AG04449 (cell line): Measurements from ENCODE around the gene SUSD5.
"Not testable (repeated sequence)": the region's sequence is repeated elsewhere in the genome, so short reads cannot be mapped to it uniquely, and the experiment has no call there.

Source experiments
- CTCF ChIA-PET: fragments of 350-600 bp; formaldehyde crosslinking; extraction: SDS; loops from one replicate; lab custom pipeline; 2021; ENCODE audit warnings: antibody characterized with exemption; lab: Yijun Ruan, JAX
- POLR2A ChIA-PET: fragments of 400-600, 350-600 bp; formaldehyde crosslinking; extraction: SDS; loops from one replicate; lab custom pipeline; 2020; ENCODE audit warnings: antibody characterized with exemption, inconsistent platforms; lab: Yijun Ruan, JAX
- DNase-seq: peaks from one replicate; pipeline ENCODE4 v3.0.0-alpha.2; 2010; ENCODE audit warnings: low read depth, low spot score
- H3K4me3 ChIP-seq: 2 replicates; pipeline ENCODE4 v1.5.1; 2011; ENCODE audit warnings: low read depth, mild to moderate bottlenecking, control low read depth, low read length
- TF ChIP-seq, protein P1 (sequence below): IDR thresholded peaks from one replicate; pipeline ENCODE4 v1.5.1; 2011; ENCODE audit warnings: mild to moderate bottlenecking, moderate library complexity, low read length, control low read depth, inconsistent platforms; ENCODE audit not compliant: insufficient read depth; ENCODE audit errors: missing control alignments

The SUSD5 gene

DNA sequence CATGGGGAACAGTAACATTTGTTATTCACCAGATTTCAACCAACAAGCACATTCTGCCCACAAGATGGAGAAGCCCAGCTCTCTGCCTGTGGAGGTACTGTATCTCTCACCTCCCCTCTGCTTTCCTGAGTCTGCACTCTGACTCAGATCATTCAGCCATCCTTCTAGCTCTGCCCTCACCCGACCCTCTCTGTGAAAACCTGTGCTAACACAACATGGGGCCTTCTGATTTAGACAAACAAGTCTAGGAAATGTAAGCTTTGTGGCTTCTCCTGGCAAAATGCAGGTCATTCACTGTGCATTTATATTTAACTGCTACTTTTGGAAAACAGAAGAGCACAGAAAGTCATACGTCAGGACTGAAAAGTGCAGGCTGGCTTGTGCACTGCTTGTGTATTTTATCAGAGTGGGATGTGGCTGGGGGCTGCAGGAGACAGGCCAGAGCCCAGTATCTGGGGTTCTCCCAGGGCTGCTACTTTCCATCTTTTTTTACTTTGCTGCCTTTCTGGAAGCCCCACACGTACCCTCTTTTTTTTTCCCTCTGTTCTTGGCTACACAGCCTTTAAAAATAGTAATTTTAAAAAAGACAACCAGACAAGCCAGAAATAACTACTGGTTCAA is 50.8 kb downstream of the SUSD5 start:
- POLR2A ChIA-PET, result no interaction called here
- DNase-seq, result no peak
- TF ChIP-seq, protein P1, sequence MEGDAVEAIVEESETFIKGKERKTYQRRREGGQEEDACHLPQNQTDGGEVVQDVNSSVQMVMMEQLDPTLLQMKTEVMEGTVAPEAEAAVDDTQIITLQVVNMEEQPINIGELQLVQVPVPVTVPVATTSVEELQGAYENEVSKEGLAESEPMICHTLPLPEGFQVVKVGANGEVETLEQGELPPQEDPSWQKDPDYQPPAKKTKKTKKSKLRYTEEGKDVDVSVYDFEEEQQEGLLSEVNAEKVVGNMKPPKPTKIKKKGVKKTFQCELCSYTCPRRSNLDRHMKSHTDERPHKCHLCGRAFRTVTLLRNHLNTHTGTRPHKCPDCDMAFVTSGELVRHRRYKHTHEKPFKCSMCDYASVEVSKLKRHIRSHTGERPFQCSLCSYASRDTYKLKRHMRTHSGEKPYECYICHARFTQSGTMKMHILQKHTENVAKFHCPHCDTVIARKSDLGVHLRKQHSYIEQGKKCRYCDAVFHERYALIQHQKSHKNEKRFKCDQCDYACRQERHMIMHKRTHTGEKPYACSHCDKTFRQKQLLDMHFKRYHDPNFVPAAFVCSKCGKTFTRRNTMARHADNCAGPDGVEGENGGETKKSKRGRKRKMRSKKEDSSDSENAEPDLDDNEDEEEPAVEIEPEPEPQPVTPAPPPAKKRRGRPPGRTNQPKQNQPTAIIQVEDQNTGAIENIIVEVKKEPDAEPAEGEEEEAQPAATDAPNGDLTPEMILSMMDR, result no peak
- CTCF ChIA-PET, result interaction anchor here (1.7 kb wide), 1 partner anchor 205 kb away, joined by 7 read pairs; no protein-coding TSS in a partner anchor
- H3K4me3 ChIP-seq, result no peak overlapping the region

DNA sequence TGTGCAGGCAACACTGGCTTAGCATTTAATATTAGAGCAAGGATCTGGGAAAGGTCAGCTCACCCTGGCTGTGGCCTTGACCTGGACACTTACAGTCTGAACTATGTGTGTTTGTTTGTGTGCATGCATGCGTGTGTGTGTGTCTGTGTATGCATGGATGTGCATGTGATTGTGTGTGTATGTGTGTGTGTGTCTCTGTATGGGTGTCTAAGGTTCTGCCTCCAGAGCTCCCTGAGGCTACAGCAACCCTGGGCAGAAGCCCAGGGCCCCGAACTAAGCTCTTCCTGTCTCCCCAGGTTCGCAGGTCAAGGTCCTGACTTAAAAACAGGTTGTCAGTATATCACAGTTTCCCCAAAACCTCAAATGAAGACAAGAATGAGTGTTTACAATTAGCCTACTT is 51.3 kb downstream of the SUSD5 start:
- TF ChIP-seq, protein P1, result no peak
- H3K4me3 ChIP-seq, result no peak overlapping the region
- ChIA-PET CTCF (interaction anchor here (1.7 kb wide), 1 partner anchor 205 kb away, joined by 7 read pairs; no protein-coding TSS in a partner anchor), POLR2A (no interaction called here)
- DNase-seq, result no peak

DNA sequence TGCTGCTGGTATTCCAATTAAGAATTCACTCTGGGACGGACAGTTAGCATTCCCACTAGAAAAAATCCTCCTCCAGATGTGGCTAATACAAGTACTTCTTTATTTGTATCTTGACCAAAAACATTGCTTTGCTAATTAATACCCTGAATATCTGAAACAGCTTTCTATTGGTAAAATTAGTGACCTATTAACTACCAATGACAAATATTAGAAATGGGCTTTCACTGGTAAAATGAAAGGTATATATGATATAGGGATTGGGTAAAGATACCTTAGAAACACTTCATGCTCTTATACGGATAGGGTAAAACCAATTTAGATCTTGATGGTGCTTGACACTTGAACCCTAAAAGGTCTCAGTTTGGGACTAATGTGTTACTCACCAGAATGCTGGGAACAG is 52.5 kb downstream of the SUSD5 start:
- CTCF ChIA-PET, result interaction anchor here (1.7 kb wide), 1 partner anchor 207 kb away, joined by 7 read pairs; no protein-coding TSS in a partner anchor
- no peak overlapping the region for H3K4me3 ChIP-seq
- no peak for DNase-seq
- POLR2A ChIA-PET, result no interaction called here
- TF ChIP-seq, protein P1, result no peak

DNA sequence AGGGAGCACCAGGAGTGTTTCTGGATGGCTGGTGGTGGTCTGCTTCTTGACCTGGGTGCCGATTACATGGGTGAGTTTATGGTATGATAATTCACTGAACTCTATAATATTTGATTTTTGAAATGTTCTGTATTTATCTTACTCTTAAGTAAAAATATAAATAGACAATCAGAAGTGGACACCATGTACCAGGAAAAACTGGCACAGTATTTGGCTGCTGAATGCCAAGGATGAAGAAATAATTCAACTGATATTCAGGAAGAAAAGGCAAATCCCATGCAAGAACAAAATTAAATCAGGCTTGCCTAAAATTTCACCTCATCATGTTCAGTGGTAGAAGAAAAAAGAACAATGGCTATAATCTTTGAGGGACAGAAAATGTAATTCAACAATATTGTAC is 53.2 kb downstream of the SUSD5 start:
- ChIA-PET CTCF (no interaction called here), POLR2A (no interaction called here)
- H3K4me3 ChIP-seq, result no peak overlapping the region
- DNase-seq, result no peak
- TF ChIP-seq, protein P1, result no peak

DNA sequence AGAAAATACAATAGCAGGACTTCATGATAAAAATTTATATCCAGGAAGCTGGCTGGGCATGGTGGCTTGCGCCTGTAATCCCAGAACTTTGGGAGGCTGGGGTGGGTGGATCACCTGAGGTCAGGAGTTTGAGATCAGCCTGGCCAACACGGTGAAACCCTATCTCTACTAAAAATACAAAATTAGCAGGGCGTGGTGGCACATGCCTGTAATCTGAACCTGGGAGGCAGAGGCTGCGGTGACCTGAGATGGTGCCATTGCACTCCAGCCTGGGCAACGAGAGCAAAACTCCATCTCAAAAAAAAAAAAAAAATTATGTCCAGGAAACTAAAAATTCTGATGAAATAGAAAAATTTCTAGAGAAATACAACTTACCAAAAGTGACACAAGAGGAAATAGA is 56.0 kb downstream of the SUSD5 start:
- POLR2A ChIA-PET, DNase-seq: not testable (repeated sequence)

DNA sequence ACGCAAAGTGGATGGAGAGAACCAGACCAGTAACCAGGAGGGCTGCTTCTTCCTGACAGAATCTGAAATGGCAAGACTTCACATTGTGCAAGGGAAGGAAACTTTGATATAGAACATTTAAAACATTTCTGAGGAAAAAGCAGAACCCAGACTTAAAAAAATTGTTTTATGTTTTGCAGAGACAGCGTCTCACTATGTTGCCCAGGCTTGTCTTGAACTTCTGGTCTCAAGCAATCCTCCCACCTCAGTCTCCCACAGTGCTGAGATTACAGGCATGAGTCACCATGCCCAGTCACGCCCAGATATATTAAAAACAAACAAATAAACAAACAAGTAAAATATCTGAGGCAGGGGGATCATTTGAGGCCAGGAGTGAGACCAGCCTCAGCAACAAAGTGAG is 58.6 kb downstream of the SUSD5 start:
- no peak for DNase-seq
- TF ChIP-seq, protein P1, result no peak
- POLR2A ChIA-PET, result no interaction called here
- no peak overlapping the region for H3K4me3 ChIP-seq
- CTCF ChIA-PET, result no interaction called here

More for the DNA sequence above, 56.0 kb downstream of the SUSD5 start:
- CTCF ChIA-PET, H3K4me3 ChIP-seq: not testable (repeated sequence)

DNA sequence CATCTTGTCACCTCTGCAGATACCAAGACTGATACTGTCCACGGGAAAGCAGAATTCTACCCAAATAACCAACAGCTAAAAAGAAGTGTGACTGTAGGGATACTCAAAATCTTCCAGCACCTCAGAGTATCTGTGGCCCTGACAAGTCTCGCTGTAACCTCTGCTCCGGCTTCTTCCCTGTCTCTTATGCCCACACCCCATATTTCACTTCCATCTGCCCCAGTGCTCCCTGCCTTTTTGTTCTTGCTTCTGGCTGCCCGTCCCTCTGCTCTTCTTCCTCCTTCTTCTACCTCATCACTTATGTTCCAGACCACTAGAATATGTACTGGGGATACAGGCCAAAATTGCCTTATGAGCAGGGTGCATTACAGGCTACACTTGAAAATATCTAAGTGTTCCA is 59.4 kb downstream of the SUSD5 start:
- TF ChIP-seq, protein P1, result no peak
- ChIA-PET POLR2A (no interaction called here), CTCF (interaction anchor here (1.4 kb wide), 1 partner anchor 213 kb away, joined by 4 read pairs; no protein-coding TSS in a partner anchor)
- H3K4me3 ChIP-seq, result no peak overlapping the region
- DNase-seq, result no peak
